OCI-LY1 (cell line): Measurements from ENCODE around the gene ZXDB.

Experiments
- CTCF ChIP-seq: fragments of 200-600 bp; sonication (generic), shearing (Covaris generic); IDR thresholded peaks from 2 replicates; pipeline ENCODE4 v1.5.1; 2017; ENCODE audit warnings: mild to moderate bottlenecking, antibody characterized with exemption, low read length, moderate library complexity, mixed read lengths
- EZH2 ChIP-seq: fragments of 200-600 bp; sonication (generic), shearing (Covaris generic); IDR thresholded peaks from 2 replicates; pipeline ENCODE4 v1.8.0; 2017; ENCODE audit warnings: borderline replicate concordance, mixed run types, mild to moderate bottlenecking, antibody characterized with exemption, low read length, moderate library complexity, mixed read lengths

GRCh38 chrX:57640674-57641016 lies 48.8 kb downstream of the ZXDB start:
- TF ChIP-seq CTCF (no peak), EZH2 (no peak)
